ENCODE data around the gene SMARCE1.

The SMARCE1 gene

GRCh38 chr17:40577611-40578065, 70.0 kb downstream of the SMARCE1 start:
- no peak for DNase-seq

- no peak for DNase-seq
Observed at GRCh38 chr17:40576113-40576740, 71.4 kb downstream of the SMARCE1 start.
